SK-N-SH treated with all-trans-retinoic acid at 6 μM for 48 hours (cell line): ENCODE results near the gene PDE8A.

Experiments used
- ATAC-seq: fragments of 200-7000 bp; cut with Tn5 transposase; 3 replicates; pipeline ENCODE4 v1.9.1; 2020; ENCODE audit warnings: mild to moderate bottlenecking, moderate library complexity
- ARNTL ChIP-seq: fragments of 450-650 bp; formaldehyde crosslinking; IDR thresholded peaks from 2 replicates; pipeline ENCODE4 v1.5.0; 2020; ENCODE audit warnings: low read depth, mild to moderate bottlenecking, moderate library complexity, borderline replicate concordance
- BACH2 ChIP-seq: fragments of 250-450 bp; sonication (Bioruptor Pico); IDR thresholded peaks from 2 replicates; pipeline ENCODE4 v1.9.0; 2021; ENCODE audit warnings: mild to moderate bottlenecking, borderline replicate concordance
- CSDC2 ChIP-seq: fragments of 250-450 bp; sonication (Bioruptor Pico); IDR thresholded peaks from 2 replicates; pipeline ENCODE4 v1.5.0; 2020; ENCODE audit warnings: mild to moderate bottlenecking, moderate library complexity
- CSRNP3 ChIP-seq: fragments of 250-450 bp; sonication (Bioruptor Pico); IDR thresholded peaks from 2 replicates; pipeline ENCODE4 v1.5.1; 2021; ENCODE audit warnings: mild to moderate bottlenecking, moderate library complexity
- ESRRG ChIP-seq: fragments of 250-450 bp; sonication (Bioruptor Pico); IDR thresholded peaks from 2 replicates; pipeline ENCODE4 v1.6.1; 2021; ENCODE audit warnings: mild to moderate bottlenecking
- GLIS3 ChIP-seq: fragments of 250-450 bp; sonication (Bioruptor Pico); IDR thresholded peaks from 2 replicates; pipeline ENCODE4 v1.5.0; 2020; ENCODE audit warnings: mild to moderate bottlenecking, moderate library complexity
- ISL1 ChIP-seq: fragments of 250-450 bp; sonication (Bioruptor Pico); IDR thresholded peaks from 2 replicates; pipeline ENCODE4 v2.1.2; 2022; ENCODE audit warnings: mild to moderate bottlenecking, moderate library complexity
- OSR1 ChIP-seq: fragments of 250-450 bp; sonication (Bioruptor Pico); IDR thresholded peaks from 2 replicates; pipeline ENCODE4 v1.8.0; 2022; ENCODE audit warnings: moderate library complexity, mild to moderate bottlenecking, inconsistent platforms
- PPARA ChIP-seq: fragments of 250-450 bp; sonication (Bioruptor Pico); IDR thresholded peaks from 2 replicates; pipeline ENCODE4 v1.5.0; 2020; ENCODE audit warnings: mild to moderate bottlenecking, borderline replicate concordance
- RARB ChIP-seq: fragments of 250-450 bp; sonication (Bioruptor Pico); IDR thresholded peaks from 2 replicates; pipeline ENCODE4 v1.8.0; 2021; ENCODE audit warnings: mild to moderate bottlenecking, moderate library complexity
- SNAI2 ChIP-seq: fragments of 250-450 bp; sonication (Bioruptor Pico); IDR thresholded peaks from 2 replicates; pipeline ENCODE4 v1.5.0; 2020; ENCODE audit warnings: mild to moderate bottlenecking, moderate library complexity
- TCF4 ChIP-seq: fragments of 250-450 bp; sonication (Bioruptor Pico); IDR thresholded peaks from 2 replicates; pipeline ENCODE4 v1.8.0; 2021; ENCODE audit warnings: mild to moderate bottlenecking, moderate library complexity, borderline replicate concordance
- TOX ChIP-seq: fragments of 250-450 bp; sonication (Bioruptor Pico); IDR thresholded peaks from 2 replicates; pipeline ENCODE4 v1.8.0; 2021; ENCODE audit warnings: mild to moderate bottlenecking, moderate library complexity, borderline replicate concordance
- TSHZ2 ChIP-seq: fragments of 250-450 bp; sonication (Bioruptor Pico); IDR thresholded peaks from 2 replicates; pipeline ENCODE4 v1.5.0; 2020; ENCODE audit warnings: mild to moderate bottlenecking, moderate library complexity
- ZC3H10 ChIP-seq: fragments of 250-450 bp; sonication (Bioruptor Pico); IDR thresholded peaks from 2 replicates; pipeline ENCODE4 v1.5.1; 2021; ENCODE audit warnings: mild to moderate bottlenecking, moderate library complexity
- ZFP3 ChIP-seq: fragments of 250-450 bp; sonication (Bioruptor Pico); IDR thresholded peaks from 2 replicates; pipeline ENCODE4 v1.5.0; 2020; ENCODE audit warnings: mild to moderate bottlenecking, moderate library complexity
- ZNF565 ChIP-seq: fragments of 450-650 bp; formaldehyde crosslinking; conservative IDR thresholded peaks from 2 replicates; pipeline ENCODE4 v1.5.0; 2020; ENCODE audit warnings: low read depth, mild to moderate bottlenecking, moderate library complexity
- ZNF70 ChIP-seq: fragments of 450-650 bp; formaldehyde crosslinking; IDR thresholded peaks from 2 replicates; pipeline ENCODE4 v1.5.0; 2020; ENCODE audit warnings: mild to moderate bottlenecking, moderate library complexity
- ZNF8 ChIP-seq: fragments of 450-650 bp; formaldehyde crosslinking; IDR thresholded peaks from 2 replicates; pipeline ENCODE4 v1.5.0; 2020; ENCODE audit warnings: mild to moderate bottlenecking, moderate library complexity
- TF ChIP-seq, protein P1 (sequence below): fragments of 250-450 bp; sonication (Bioruptor Pico); IDR thresholded peaks from 2 replicates; pipeline ENCODE4 v1.5.1; 2020; ENCODE audit warnings: low read depth, mild to moderate bottlenecking, moderate library complexity
- TF ChIP-seq, protein P2 (sequence below): fragments of 250-450 bp; sonication (Bioruptor Pico); IDR thresholded peaks from 2 replicates; pipeline ENCODE4 v1.8.0; 2021; ENCODE audit warnings: low read depth, mild to moderate bottlenecking, moderate library complexity, borderline replicate concordance

The PDE8A gene

GRCh38 chr15:85026304-85027032 is 44.8 kb downstream of the PDE8A start:
- TF ChIP-seq ZNF70 (CRISPR knock-in tag) (no peak), PPARA (CRISPR knock-in tag) (no peak), CSDC2 (CRISPR knock-in tag) (no peak)
- no peak for ATAC-seq

DNA sequence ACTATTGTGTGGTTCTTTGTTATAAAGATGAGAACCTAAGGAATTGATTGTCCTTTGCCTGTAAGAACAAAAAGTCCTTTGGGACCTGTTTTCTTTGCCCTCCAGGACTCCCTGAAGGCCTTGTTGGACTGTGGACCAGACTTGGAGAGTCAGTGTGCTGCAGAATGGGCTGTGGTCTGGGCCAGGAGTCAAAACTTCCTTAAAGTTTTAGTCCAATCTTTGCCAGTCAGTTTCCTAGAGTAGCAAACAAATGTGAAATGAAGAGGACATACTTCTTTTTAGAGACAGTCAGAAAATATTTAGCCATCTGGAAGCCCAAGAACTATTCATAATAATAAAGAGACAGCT is 45.4 kb downstream of the PDE8A start:
- ATAC-seq: no peak
- no peak for TF ChIP-seq TOX (CRISPR knock-in tag)
- no peak for TF ChIP-seq RARB
- no peak for TF ChIP-seq ZNF70 (CRISPR knock-in tag)
- TF ChIP-seq CSRNP3 (CRISPR knock-in tag): no peak
- TF ChIP-seq, protein P1, sequence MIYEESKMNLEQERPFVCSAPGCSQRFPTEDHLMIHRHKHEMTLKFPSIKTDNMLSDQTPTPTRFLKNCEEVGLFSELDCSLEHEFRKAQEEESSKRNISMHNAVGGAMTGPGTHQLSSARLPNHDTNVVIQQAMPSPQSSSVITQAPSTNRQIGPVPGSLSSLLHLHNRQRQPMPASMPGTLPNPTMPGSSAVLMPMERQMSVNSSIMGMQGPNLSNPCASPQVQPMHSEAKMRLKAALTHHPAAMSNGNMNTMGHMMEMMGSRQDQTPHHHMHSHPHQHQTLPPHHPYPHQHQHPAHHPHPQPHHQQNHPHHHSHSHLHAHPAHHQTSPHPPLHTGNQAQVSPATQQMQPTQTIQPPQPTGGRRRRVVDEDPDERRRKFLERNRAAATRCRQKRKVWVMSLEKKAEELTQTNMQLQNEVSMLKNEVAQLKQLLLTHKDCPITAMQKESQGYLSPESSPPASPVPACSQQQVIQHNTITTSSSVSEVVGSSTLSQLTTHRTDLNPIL (CRISPR knock-in tag): no peak
- no peak for TF ChIP-seq ARNTL
- TF ChIP-seq GLIS3 (CRISPR knock-in tag): no peak
- TF ChIP-seq TCF4 (CRISPR knock-in tag): no peak
- TF ChIP-seq TSHZ2 (CRISPR knock-in tag): no peak
- TF ChIP-seq ZNF8 (CRISPR knock-in tag): no peak
- no peak for TF ChIP-seq ISL1 (CRISPR knock-in tag)
- no peak for TF ChIP-seq OSR1
- no peak for TF ChIP-seq ZNF565 (CRISPR knock-in tag)
- TF ChIP-seq, protein P2, sequence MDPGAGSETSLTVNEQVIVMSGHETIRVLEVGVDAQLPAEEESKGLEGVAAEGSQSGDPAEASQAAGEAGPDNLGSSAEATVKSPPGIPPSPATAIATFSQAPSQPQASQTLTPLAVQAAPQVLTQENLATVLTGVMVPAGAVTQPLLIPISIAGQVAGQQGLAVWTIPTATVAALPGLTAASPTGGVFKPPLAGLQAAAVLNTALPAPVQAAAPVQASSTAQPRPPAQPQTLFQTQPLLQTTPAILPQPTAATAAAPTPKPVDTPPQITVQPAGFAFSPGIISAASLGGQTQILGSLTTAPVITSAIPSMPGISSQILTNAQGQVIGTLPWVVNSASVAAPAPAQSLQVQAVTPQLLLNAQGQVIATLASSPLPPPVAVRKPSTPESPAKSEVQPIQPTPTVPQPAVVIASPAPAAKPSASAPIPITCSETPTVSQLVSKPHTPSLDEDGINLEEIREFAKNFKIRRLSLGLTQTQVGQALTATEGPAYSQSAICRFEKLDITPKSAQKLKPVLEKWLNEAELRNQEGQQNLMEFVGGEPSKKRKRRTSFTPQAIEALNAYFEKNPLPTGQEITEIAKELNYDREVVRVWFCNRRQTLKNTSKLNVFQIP (CRISPR knock-in tag): no peak
- TF ChIP-seq PPARA (CRISPR knock-in tag): no peak
- no peak for TF ChIP-seq ESRRG (CRISPR knock-in tag)
- TF ChIP-seq ZFP3 (CRISPR knock-in tag): no peak
- TF ChIP-seq, all 23 proteins: peak for 0

- ATAC-seq: no peak
Observed at GRCh38 chr15:85027421-85027820, 45.8 kb downstream of the PDE8A start.

More at GRCh38 chr15:85027421-85027820, 45.8 kb downstream of the PDE8A start:
- TF ChIP-seq, protein P1 (CRISPR knock-in tag): no peak
- TF ChIP-seq OSR1: no peak
- no peak for TF ChIP-seq CSRNP3 (CRISPR knock-in tag)
- TF ChIP-seq BACH2: no peak
- no peak for TF ChIP-seq ZFP3 (CRISPR knock-in tag)
- no peak for TF ChIP-seq TCF4 (CRISPR knock-in tag)
- TF ChIP-seq ZNF565 (CRISPR knock-in tag): no peak
- TF ChIP-seq SNAI2 (CRISPR knock-in tag): no peak
- TF ChIP-seq ESRRG (CRISPR knock-in tag): no peak
- no peak for TF ChIP-seq RARB
- TF ChIP-seq ZC3H10 (CRISPR knock-in tag): no peak
- no peak for TF ChIP-seq ZNF8 (CRISPR knock-in tag)
- no peak for TF ChIP-seq CSDC2 (CRISPR knock-in tag)
